Esophagus muscularis mucosa (tissue), 4 donors: Measurements from ENCODE around the gene CDK2. TPM values are rescaled to one million over a fixed set of nuclear protein-coding genes. Genes with fewer than 3 reads are reported as not detected.

Experiments
- DNase-seq: peaks from one replicate; pipeline ENCODE4 v3.0.0-alpha.2; 2017; ENCODE audit errors: extremely low spot score
- H3K27ac ChIP-seq, 4 donors: fragments of 200-600 bp; sonication (generic); replicated peaks in 1 of 4; 1 replicate in 3 of 4; 2 replicates in 1 of 4; pipeline ENCODE4 v1.5.1; 2016 to 2019; ENCODE audit warnings: mild to moderate bottlenecking in 1 of 4
- H3K27me3 ChIP-seq, 4 donors: fragments of 200-600 bp; sonication (generic); one replicate each; pipeline versions ENCODE4 v1.5.1 to v1.6.0; 2016 to 2019
- H3K36me3 ChIP-seq, 4 donors: fragments of 200-600 bp; sonication (generic); one replicate each; pipeline ENCODE4 v1.5.1; 2016 to 2019
- H3K4me1 ChIP-seq, 4 donors: fragments of 200-600 bp; sonication (generic); one replicate each; pipeline ENCODE4 v1.5.1; 2016 to 2019
- H3K4me3 ChIP-seq, 4 donors: fragments of 200-600 bp; sonication (generic); 1 replicate in 2 of 4; 2 replicates in 2 of 4; pipeline ENCODE4 v1.5.1; 2016 to 2019; ENCODE audit warnings: mild to moderate bottlenecking in 4 of 4, moderate library complexity in 1 of 4
- H3K9me3 ChIP-seq, 4 donors: fragments of 200-600 bp; sonication (generic); 1 replicate in 3 of 4; 2 replicates in 1 of 4; pipeline ENCODE4 v1.5.1; 2016 to 2019
- CTCF ChIP-seq, 3 experiments: fragments of 200-600 bp in 2 of 3; fragments of 450-650 bp in 1 of 3; sonication (generic) in 2 of 3; IDR thresholded peaks; one replicate each; pipeline ENCODE4 v1.5.1; 2017 to 2019; ENCODE audit warnings: antibody characterized with exemption in 3 of 3, mild to moderate bottlenecking in 2 of 3, moderate library complexity in 1 of 3
- EP300 ChIP-seq: sonication (generic); formaldehyde crosslinking; IDR thresholded peaks from one replicate; pipeline ENCODE4 v1.6.1; 2017; ENCODE audit warnings: antibody characterized with exemption
- POLR2A ChIP-seq: fragments of 450-650 bp; IDR thresholded peaks from one replicate; pipeline ENCODE4 v1.6.1; 2017; ENCODE audit warnings: antibody characterized with exemption, moderate library complexity, mild to moderate bottlenecking, low read depth
- POLR2AphosphoS5 ChIP-seq, 2 donors: sonication (generic); formaldehyde crosslinking; IDR thresholded peaks; one replicate each; pipeline ENCODE4 v1.6.1; 2017; ENCODE audit warnings: antibody characterized with exemption in 2 of 2
- WGBS: methylation state at CpG from one replicate; pipeline ENCODE4 v1.1.5; 2018; 5-methylcytosine and 5-hydroxymethylcytosine counted together
- intact Hi-C: fragments of 100-400 bp; cut with DNase I; formaldehyde crosslinking; loops from one replicate; pipeline ENCODE4 v1.15.1; 2023
- total RNA-seq, 4 donors: library from RNA; depleted of rRNA; stranded (reverse); fragments of >200 nt; gene quantifications; one replicate each; pipeline versions ENCODE4 v1.1.0 to v1.2.1, GENCODE V29; 2016

CDK2 gene
- total RNA-seq, 4 donors from 2014 or later: 35.3 to 84.9 (median 57.1) TPM

GRCh38 chr12:55929306-55929791, 37.3 kb upstream of the CDK2 start:
- no peaks in the 10 kb centered on the region for H3K27me3 ChIP-seq
- no peak overlapping the region for H3K4me3 ChIP-seq
- H3K27ac ChIP-seq: peak overlapping the region; percentile 10 to 97 (median 94)
- TF ChIP-seq EP300 (no peak), CTCF (IDR thresholded peaks at IDR 0.05) (no peak), POLR2AphosphoS5 (IDR thresholded peaks at IDR 0.05) (no peak), POLR2A (no peak)
- no peak for DNase-seq
- H3K4me1 ChIP-seq: peaks cover 41 to 77% (median 65%) of the 10 kb centered on the region in 4 donors
- intact Hi-C loops: loop anchor here (5.0 kb wide), 1 partner anchor 102 kb away; the partner anchor contains the start of gene DNAJC14
- no peaks in the 10 kb centered on the region for H3K9me3 ChIP-seq
- H3K36me3 ChIP-seq: no peaks in the 10 kb centered on the region
- 57% methylated on average over 7 of the region's 8 CpGs for WGBS

- 39% methylated on average over 3 of the region's 3 CpGs for WGBS
- Histone ChIP-seq H3K4me3 (peak within 1 kb of the TSS; percentile 67 to 82 (median 76)), H3K36me3 (no peaks in the 10 kb centered on the region), H3K9me3 (no peaks in the 10 kb centered on the region), H3K27me3 (no peaks in the 10 kb centered on the region), H3K4me1 (peaks cover 40 to 82% (median 66%) of the 10 kb centered on the region in 4 donors), H3K27ac (peak within 1 kb of the TSS; percentile 86 to 97 (median 88))
- DNase-seq: no peak
- no peak for TF ChIP-seq POLR2A
- TF ChIP-seq CTCF (IDR thresholded peaks at IDR 0.05): peak; percentile 39 to 59 (median 49)
- peak in 1 of 2 donors; percentile 32 for TF ChIP-seq POLR2AphosphoS5 (IDR thresholded peaks at IDR 0.05)
- intact Hi-C loops: loop anchor here (5.0 kb wide), 1 partner anchor 36 kb away; the partner anchor contains the start of genes CDK2 and PMEL
Measured at GRCh38 chr12:55930771-55931316, 35.8 kb upstream of the CDK2 start, which contains the start of gene DGKA. DGKA (plus strand) TSS chr12:55931162; CDS start chr12:55936504, 5,342 bp downstream.

GRCh38 chr12:55931317-55931779, 35.3 kb upstream of the CDK2 start:
- Histone ChIP-seq H3K4me1 (peaks cover 35 to 80% (median 63%) of the 10 kb centered on the region in 4 donors), H3K9me3 (no peaks in the 10 kb centered on the region), H3K27me3 (no peaks in the 10 kb centered on the region), H3K27ac (peak overlapping the region; percentile 86 to 97 (median 88)), H3K36me3 (no peaks in the 10 kb centered on the region), H3K4me3 (peak overlapping the region; percentile 67 to 82 (median 76))
- DNase-seq: no peak
- intact Hi-C loops: loop anchor here (5.0 kb wide), 1 partner anchor 36 kb away; the partner anchor contains the start of genes CDK2 and PMEL
- 12% methylated on average over 10 of the region's 10 CpGs for WGBS
- no peak for TF ChIP-seq EP300
- no peak for TF ChIP-seq POLR2AphosphoS5 (IDR thresholded peaks at IDR 0.05)
- no peak for TF ChIP-seq POLR2A
- TF ChIP-seq CTCF (IDR thresholded peaks at IDR 0.05): no peak

GRCh38 chr12:55931780-55932550, 34.7 kb upstream of the CDK2 start:
- Histone ChIP-seq H3K27ac (peak overlapping the region; percentile 86 to 97 (median 88)), H3K9me3 (no peaks in the 10 kb centered on the region), H3K36me3 (no peaks in the 10 kb centered on the region), H3K4me1 (peaks cover 34 to 77% (median 61%) of the 10 kb centered on the region in 4 donors), H3K4me3 (peak overlapping the region; percentile 67 to 82 (median 76)), H3K27me3 (no peaks in the 10 kb centered on the region)
- intact Hi-C loops: loop anchor here (5.0 kb wide), 1 partner anchor 35 kb away; the partner anchor contains the start of genes CDK2 and PMEL
- WGBS: 0% methylated on average over 19 of the region's 60 CpGs
- no peak for TF ChIP-seq POLR2A
- TF ChIP-seq POLR2AphosphoS5 (IDR thresholded peaks at IDR 0.05): peak; percentile 41 to 65
- no peak for DNase-seq

GRCh38 chr12:55932551-55932910, 34.1 kb upstream of the CDK2 start:
- peak overlapping the region; percentile 67 to 82 (median 76) for H3K4me3 ChIP-seq
- TF ChIP-seq EP300 (no peak), POLR2AphosphoS5 (IDR thresholded peaks at IDR 0.05) (no peak), POLR2A (no peak), CTCF (IDR thresholded peaks at IDR 0.05) (no peak)
- peaks cover 34 to 77% (median 61%) of the 10 kb centered on the region in 4 donors for H3K4me1 ChIP-seq
- no peak for DNase-seq
- no peaks in the 10 kb centered on the region for H3K36me3 ChIP-seq
- no peaks in the 10 kb centered on the region for H3K27me3 ChIP-seq
- intact Hi-C loops: loop anchor here (5.0 kb wide), 1 partner anchor 35 kb away; the partner anchor contains the start of genes CDK2 and PMEL
- H3K9me3 ChIP-seq: no peaks in the 10 kb centered on the region
- peak overlapping the region; percentile 86 to 97 (median 88) for H3K27ac ChIP-seq
- WGBS: 19% methylated on average over 4 of the region's 4 CpGs
